HG03457 (cell line): ENCODE results near the gene GNAZ.
"Not testable (repeated sequence)": the region's sequence is repeated elsewhere in the genome, so short reads cannot be mapped to it uniquely, and the experiment has no call there.

Experiments
- ATAC-seq: cut with Tn5 transposase; IDR thresholded peaks from one replicate; pipeline ENCODE4 v1.9.1; 2021; ENCODE audit warnings: moderate number of reproducible peaks; ENCODE audit not compliant: unreplicated experiment

Gene GNAZ

GRCh38 chr22:23070418-23071229, at the start of gene GNAZ:
Gene GNAZ (plus strand): TSS chr22:23070519. CDS start chr22:23095696, 25,177 bp downstream.
- no peak for ATAC-seq

GRCh38 chr22:23020659-23021293, 49.5 kb upstream of the GNAZ start:
- ATAC-seq, result no peak

- not testable (repeated sequence) for ATAC-seq
Measured at GRCh38 chr22:23021660-23022353, 48.5 kb upstream of the GNAZ start.

- no peak for ATAC-seq
Measured at GRCh38 chr22:23023294-23023693, 47.0 kb upstream of the GNAZ start.

- ATAC-seq, result no peak
Measured at GRCh38 chr22:23026777-23027176, 43.5 kb upstream of the GNAZ start.

- not testable (repeated sequence) for ATAC-seq
Measured at GRCh38 chr22:23027849-23028248, 42.5 kb upstream of the GNAZ start.

GRCh38 chr22:23029521-23030228, 40.6 kb upstream of the GNAZ start:
- ATAC-seq, result no peak

- no peak for ATAC-seq
Measured at GRCh38 chr22:23031381-23031780, 38.9 kb upstream of the GNAZ start.

GRCh38 chr22:23031786-23032185, 38.5 kb upstream of the GNAZ start:
- ATAC-seq, result no peak

- ATAC-seq, result no peak
Measured at GRCh38 chr22:23032658-23033057, 37.7 kb upstream of the GNAZ start.

GRCh38 chr22:23033116-23033905, 37.0 kb upstream of the GNAZ start:
- ATAC-seq, result no peak

GRCh38 chr22:23034621-23035556, 35.4 kb upstream of the GNAZ start:
- no peak for ATAC-seq

GRCh38 chr22:23035557-23036277, 34.6 kb upstream of the GNAZ start:
- ATAC-seq, result no peak

- no peak for ATAC-seq
Measured at GRCh38 chr22:23036684-23037428, 33.5 kb upstream of the GNAZ start.

GRCh38 chr22:23037429-23038333, 32.6 kb upstream of the GNAZ start:
- ATAC-seq, result no peak

GRCh38 chr22:23038334-23038642, 32.0 kb upstream of the GNAZ start:
- ATAC-seq, result no peak

- ATAC-seq, result no peak
Measured at GRCh38 chr22:23038902-23039301, 31.4 kb upstream of the GNAZ start.
